Measurements from ENCODE around the gene RRP1. TPM values are rescaled to one million over a fixed set of nuclear protein-coding genes. Genes with fewer than 3 reads are reported as not detected.

RRP1 gene
- total RNA-seq, 2 donors from 2014 or later: 10.7 to 14.3 TPM

DNA sequence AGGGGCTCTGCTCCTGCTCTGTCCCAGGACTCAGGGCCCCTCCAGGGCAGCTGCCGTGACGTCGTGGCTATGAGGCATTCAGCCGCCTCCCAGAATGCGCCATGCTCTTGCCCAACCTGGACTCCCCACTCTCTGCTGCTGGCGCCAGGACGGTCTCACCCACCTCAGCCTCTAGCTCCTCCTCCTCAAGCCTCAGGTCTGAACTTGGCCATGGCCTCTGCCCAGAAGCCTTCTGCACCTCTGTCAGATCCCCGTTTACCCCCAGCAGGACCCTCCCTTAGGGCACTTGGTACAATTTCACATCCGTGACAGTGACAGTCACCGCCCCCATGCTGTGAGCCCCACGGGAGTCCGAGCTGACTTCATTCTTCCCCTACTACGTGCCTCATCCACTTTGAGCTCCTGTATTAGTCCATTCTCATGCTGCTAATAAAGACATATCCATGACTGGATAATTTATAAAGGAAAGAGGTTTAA is 18.1 kb upstream of the RRP1 start:
- intact Hi-C loops (cut with DNase I): no loop called here
- no peak for DNase-seq (ENCODE audit: low spot score)

- no peak for DNase-seq (ENCODE audit: low spot score)
- intact Hi-C loops (cut with DNase I): no loop called here
These were observed 17.5 kb upstream of the RRP1 start for GRCh38 chr21:43771698-43772424.

DNA sequence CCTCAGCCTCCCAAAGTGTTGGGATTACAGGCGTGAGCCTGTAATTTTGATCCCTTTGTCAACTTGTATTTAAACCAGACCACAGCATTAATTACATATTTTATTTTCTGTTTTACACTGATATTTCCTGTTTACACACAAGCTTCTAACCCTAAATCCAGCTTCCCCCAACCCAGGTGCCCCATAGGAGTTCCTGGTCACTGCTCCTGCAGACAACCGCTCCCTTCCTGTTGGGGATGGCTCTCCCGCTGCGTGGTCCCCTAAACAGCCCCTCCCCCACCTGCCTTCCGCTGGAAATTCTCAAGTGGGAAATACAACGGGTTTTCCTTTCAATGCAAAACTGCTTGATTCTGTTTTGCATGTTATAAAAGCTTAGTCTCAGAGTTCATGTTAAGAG is 17.0 kb upstream of the RRP1 start:
- intact Hi-C loops (cut with DNase I): no loop called here
- no peak for DNase-seq (ENCODE audit: low spot score)

DNA sequence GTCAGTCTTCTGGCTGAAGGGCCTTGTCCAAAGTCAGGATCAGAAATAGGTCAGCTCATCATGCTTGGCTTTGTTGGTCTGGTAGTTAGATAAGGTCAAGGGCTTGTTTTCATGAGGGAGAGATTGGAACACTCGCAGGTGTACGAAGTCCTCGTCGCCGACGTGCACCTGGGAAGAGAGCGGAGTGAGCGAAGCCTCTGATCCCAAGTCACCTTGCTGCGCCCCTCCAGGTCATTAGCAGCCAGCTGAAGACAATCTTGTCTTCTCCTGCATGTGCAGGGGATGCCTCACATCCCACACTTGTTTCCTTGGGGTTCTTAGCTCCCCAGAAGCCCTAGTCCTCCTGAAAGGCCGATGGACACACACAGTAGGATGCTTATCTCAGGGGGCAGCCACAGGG is 15.2 kb upstream of the RRP1 start:
- intact Hi-C loops (cut with DNase I): no loop called here
- DNase-seq (ENCODE audit: low spot score): no peak

DNA sequence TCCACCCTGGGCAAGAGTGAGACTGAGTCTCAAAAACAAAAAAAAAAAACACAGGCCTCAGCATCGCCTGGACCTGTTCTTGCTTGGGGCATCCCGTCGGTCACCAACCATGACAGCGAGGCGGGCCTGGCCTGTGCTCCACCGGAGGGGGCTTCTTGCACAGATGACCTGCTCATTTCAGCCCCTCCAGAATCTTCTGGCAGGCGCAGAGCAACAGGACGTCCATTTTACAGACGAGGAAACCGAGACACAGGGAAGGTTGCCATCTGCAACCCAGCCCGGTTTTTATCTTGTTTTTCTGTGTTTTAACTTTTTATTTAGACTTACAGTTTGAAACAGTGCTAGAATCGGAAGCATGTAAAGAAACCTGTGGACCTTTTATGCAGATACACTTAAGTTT is 14.2 kb upstream of the RRP1 start:
- no peak for DNase-seq (ENCODE audit: low spot score)
- intact Hi-C loops (cut with DNase I): loop anchor here in 1 of 2 donors (5.0 kb wide), 1 partner anchor 53 kb away; no protein-coding TSS in a partner anchor

GRCh38 chr21:43775795-43776430 is 13.5 kb upstream of the RRP1 start, which contains the start of gene CSTB:
Gene CSTB (minus strand): TSS chr21:43776308. CDS start chr21:43776269, 39 bp downstream.
- DNase-seq (ENCODE audit: low spot score): peak; percentile 96
- intact Hi-C loops (cut with DNase I): loop anchor here in 1 of 2 donors (5.0 kb wide), 1 partner anchor 54 kb away; no protein-coding TSS in a partner anchor

DNA sequence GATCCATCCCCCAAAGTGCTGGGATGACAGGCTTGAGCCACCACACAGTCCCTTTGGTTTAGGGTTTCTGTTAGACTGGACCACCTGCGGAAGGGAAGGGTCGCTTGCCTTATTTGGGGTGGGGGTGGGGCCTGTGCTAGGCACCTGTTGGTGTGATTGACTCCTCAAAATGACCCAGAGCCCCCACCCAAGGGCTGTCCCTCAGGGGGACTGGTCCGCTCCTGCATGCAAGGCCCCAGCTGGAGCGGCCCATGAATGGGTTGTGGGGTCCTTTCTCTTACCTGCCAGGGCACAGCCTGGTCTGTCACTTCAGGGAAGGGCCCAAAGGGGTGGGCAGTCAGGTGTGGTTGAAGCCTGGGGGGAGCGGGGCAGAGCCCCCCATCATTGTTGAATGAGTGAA is 11.4 kb upstream of the RRP1 start:
- no peak for DNase-seq (ENCODE audit: low spot score)
- intact Hi-C loops (cut with DNase I): loop anchor here in 1 of 2 donors (5.0 kb wide), 1 partner anchor 56 kb away; no protein-coding TSS in a partner anchor

DNA sequence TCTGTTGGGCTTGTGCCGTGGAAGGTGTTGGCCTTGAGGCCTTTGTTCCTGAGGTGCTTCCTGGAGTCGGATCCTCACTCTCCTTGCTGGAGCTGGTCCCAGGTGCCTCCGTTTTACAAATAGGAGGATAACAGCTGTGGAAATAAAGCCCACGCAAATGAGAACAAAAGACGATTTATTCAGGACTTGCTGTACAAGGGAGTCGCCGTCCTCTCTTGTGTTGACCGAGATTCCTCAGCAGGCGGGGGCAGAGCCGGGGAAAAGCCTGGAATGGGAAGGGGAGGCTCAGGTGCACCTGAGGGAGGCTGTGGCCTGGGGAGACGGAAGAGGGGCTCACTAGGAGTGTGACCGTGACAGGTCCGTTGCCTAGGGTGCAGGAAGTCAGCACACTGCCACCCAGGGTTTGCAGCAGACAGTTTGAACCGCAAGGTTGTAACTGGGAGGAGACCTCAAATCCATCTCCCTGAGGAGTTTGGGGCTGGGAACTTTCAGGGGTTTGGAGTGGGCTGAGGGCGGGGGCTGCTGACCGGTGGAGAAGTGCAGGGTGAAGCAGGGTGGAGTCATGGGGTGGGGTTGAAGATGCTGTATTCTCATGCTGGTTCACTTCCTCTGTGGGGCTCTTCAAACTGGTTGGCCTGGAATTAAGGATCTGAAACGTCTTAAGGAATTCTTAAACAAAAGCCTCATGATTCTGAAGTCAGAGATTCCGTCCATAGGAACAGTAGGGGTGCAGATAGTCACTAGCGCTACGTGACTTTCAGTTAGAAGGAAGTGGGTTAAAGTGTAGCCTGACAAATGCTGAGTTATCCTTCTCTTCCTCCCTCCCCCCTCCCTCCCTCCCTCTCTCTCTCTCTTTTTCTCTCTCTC is 10.7 kb upstream of the RRP1 start:
- intact Hi-C loops (cut with DNase I): loop anchor here in 1 of 2 donors (5.0 kb wide), 1 partner anchor 56 kb away; no protein-coding TSS in a partner anchor
- no peak for DNase-seq (ENCODE audit: low spot score)

DNA sequence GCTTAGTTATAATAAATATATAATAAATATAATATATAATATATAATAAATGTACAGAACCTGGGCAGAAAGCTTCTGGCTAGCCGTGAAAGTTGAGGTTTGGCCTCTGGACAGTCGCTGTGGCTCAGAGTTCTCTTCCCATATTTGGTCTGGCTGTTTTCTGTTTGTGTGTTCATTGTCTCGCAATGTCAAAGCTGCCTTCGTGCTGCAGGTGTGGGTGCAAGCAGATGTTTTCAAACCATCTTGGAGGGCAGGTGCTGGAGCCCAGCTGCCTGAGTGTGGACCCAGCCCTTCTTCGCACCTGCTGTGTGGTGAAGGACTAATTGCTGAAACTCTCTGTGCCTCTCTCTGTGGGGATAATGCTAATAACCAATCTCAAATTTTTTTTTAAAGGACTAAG is 9.7 kb upstream of the RRP1 start:
- intact Hi-C loops (cut with DNase I): loop anchor here (5.0 to 10.0 kb wide), 2 partner anchors 57 to 105 kb away; no protein-coding TSS in a partner anchor
- no peak for DNase-seq (ENCODE audit: low spot score)

GRCh38 chr21:43781846-43782245 is 7.5 kb upstream of the RRP1 start:
- intact Hi-C loops (cut with DNase I): loop anchor here in 1 of 2 donors (10.0 kb wide), 1 partner anchor 107 kb away; no protein-coding TSS in a partner anchor
- no peak for DNase-seq (ENCODE audit: low spot score)

DNA sequence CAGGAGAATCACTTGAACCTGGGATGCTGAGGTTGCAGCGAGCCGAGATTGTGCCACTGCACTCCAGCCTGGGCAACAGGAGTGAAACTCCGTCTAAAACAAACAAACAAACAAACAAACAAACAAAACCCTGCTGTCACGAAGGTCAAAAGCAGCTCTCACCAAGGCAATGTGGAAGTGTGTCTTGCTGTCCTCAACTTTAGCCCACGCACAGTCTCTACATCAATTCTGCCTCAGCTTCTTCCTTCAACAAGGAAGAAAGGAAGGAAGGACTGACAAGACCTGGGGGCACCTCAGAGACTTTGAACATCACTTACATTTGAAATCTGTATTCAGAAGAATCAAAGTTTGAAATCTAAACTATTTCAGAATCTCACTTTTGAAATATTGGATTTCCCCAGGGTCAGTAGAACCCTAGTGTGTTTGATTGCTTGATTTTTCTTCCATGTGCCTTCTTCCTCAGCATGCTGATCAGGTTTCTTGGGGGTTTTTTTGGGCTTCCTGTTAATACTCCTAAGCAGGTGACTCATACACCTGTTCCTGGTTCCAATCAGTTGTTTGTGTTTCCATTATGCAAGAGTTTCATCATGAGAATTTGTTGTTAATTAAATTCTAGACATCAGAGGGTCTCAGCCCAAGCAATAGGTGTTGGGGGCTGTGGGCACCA is 6.8 kb upstream of the RRP1 start:
- intact Hi-C loops (cut with DNase I): loop anchor here in 1 of 2 donors (10.0 kb wide), 1 partner anchor 108 kb away; no protein-coding TSS in a partner anchor

DNA sequence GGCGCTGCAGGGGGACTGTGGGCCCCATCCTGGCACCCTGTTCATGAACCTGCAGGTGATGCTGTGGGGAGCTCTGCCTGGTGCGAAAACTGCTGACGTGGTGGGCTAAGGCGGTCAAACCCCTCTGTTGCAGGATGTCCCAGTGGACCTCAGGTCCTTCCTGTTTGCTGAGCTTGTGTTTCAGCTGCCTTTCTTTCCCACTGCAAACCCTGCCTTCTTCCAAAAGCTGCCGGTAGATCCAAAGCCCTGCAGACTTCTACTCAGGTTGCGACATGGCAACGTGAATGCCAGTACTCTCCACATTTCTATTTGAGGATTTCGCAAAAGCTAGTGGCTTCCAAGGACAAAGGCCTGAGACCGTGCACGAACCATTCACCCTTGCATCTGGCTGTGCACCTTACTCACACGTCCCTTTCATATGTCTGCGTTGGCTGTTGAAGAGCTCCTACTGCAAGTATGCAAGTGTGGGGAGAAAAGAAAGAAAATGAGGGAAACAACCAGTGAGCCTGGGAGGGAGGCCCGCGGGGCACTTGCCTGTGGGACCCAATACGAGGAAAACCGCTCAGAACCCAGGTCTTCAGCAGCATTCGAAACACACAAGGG is 6.2 kb upstream of the RRP1 start:
- no peak for DNase-seq (ENCODE audit: low spot score)
- intact Hi-C loops (cut with DNase I): loop anchor here in 1 of 2 donors (10.0 kb wide), 1 partner anchor 108 kb away; no protein-coding TSS in a partner anchor

More for the DNA sequence above, 6.8 kb upstream of the RRP1 start:
- no peak for DNase-seq (ENCODE audit: low spot score)

DNA sequence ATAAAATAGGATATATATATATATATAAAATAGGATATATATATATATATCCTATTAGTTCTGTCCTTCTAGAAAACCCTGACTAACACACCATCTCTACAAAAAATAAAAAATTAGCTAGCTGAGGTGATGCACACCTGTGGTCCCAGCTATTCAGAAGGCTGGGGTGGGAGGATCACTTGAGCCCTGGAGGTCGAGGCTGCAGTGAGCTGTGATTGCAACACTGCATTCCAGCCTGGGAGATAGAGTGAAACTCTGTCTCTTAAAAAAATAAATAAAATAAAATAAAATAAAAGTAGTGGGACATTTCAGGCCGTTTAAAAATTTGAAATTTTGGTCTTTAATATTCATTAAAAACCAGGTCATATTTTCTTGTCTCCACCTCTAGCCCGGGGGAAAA is 4.2 kb upstream of the RRP1 start:
- DNase-seq (ENCODE audit: low spot score): no peak
- intact Hi-C loops (cut with DNase I): loop anchor here in 1 of 2 donors (10.0 kb wide), 1 partner anchor 110 kb away; no protein-coding TSS in a partner anchor

DNA sequence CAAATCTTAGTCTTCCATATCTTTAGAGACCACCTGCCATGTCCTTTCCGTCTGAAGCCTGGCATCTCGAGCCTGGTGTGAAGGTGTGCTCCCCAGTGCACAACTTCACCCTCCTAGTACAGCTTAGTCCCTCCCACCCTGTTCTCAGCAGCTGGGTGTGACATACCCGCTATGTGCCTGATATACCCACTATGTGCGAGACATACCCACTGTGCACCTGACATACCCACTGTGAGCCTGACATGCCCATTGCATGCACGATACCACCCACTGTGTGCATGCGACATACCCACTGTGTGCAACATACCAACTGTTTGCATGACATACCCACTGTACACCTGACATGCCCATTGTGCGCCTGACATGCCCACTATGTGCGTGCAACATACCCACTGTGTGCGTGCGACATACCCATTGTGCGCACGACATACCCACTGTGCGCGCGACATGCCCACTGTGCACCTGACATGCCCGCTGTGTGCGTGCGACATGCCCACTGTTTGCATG is 3.0 kb upstream of the RRP1 start:
- DNase-seq (ENCODE audit: low spot score): no peak
- intact Hi-C loops (cut with DNase I): loop anchor here in 1 of 2 donors (10.0 kb wide), 1 partner anchor 112 kb away; no protein-coding TSS in a partner anchor

DNA sequence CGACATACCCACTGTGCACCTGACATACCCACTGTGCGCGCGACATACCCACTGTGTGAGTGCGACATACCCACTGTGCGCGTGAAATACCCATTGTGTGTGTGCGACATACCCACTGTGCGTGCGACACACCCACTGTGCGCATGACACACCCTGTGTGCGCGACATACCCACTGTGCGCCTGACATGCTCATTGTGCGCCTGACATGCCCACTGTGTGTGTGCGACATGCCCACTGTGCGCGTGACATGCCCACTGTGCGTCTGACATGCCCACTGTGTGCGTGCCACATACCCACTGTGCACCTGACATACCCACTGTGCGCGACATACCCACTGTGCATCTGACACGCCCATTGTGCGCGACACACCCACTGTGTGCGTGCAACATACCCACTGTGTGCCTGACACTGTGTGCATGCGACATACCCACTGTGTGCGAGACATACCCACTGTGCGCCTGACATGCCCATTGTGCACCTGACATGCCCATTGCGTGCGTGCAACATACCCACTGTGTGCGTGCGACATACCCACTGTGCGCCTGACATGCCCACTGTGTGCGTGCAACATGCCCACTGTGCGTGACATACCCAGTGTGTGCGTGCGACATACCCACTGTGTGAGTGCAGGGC is 2.5 kb upstream of the RRP1 start:
- no peak for DNase-seq (ENCODE audit: low spot score)
- intact Hi-C loops (cut with DNase I): loop anchor here in 1 of 2 donors (10.0 kb wide), 1 partner anchor 112 kb away; no protein-coding TSS in a partner anchor

DNA sequence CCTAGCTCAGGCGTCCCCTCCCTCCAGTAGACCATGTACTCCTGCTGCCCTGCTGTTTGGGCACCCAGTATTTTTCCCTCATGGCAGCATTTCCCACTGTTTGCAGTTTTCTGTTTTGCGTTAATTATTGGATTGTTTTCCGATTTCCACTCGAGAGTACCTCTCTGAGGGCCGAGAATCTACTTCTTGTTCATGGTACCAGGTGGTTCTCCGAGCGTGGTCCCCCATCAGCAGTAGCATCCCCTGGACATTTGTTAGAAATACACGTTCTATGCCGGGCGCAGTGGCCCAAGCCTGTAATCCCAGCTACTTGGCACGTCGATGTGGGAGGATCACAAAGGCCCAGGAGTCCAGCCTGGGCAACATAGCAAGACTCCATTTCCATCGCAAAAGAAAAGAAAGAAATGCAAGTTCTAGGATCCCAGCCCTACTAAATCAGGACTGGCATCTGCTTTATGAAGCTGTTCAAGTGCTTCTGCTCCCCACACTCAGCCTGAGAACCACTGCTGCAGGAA is 690 bp downstream of the RRP1 start:
- DNase-seq (ENCODE audit: low spot score): no peak
- intact Hi-C loops (cut with DNase I): no loop called here

GRCh38 chr21:43792406-43792805 is 3.0 kb downstream of the RRP1 start:
- intact Hi-C loops (cut with DNase I): no loop called here
- DNase-seq (ENCODE audit: low spot score): no peak

Data from posterior vena cava (tissue), 2 donors.